LHCN-M2 (cell line): ENCODE data around the gene TTC4. TPM values are rescaled to one million over a fixed set of nuclear protein-coding genes. Genes with fewer than 3 reads are reported as not detected.

Experiments
- DNase-seq: peaks from one replicate; pipeline ENCODE4 v3.0.0-alpha.2; 2012; ENCODE audit warnings: low read depth
- total RNA-seq: library from RNA; depleted of rRNA; stranded (reverse); fragments of >200 nt; gene quantifications from 2 replicates; pipeline ENCODE4 v1.2.3, GENCODE V29; 2014; rRNA removed

TTC4 gene
- total RNA-seq, 1 experiment from 2014 or later: 32.2 TPM

DNA sequence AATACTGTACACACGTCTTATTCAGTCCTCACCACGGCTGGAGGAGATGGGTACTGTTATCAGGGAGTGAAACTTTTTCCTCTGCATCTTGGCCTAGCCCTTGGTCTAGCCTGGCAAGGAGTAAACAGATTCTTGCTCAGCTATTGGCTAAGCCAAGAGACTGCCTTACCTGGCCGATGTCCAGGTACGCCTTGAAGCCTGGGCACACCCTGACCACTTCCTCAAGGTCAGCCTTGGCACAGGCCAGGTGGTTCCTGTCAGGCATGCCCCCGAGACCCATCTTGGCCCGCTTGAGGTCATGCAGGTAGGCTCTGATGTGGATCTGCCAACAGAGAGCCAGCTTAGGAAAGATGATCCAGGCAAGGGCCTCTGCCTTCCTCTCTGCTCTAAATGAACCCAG, 66.5 kb downstream of the TTC4 start:
- DNase-seq: no peak

- DNase-seq: no peak
These were observed 66.9 kb downstream of the TTC4 start for GRCh38 chr1:54782588-54782987.

GRCh38 chr1:54784066-54784465, 68.4 kb downstream of the TTC4 start:
- no peak for DNase-seq

GRCh38 chr1:54786778-54787177, 71.1 kb downstream of the TTC4 start:
- DNase-seq: no peak

GRCh38 chr1:54787604-54788003, 71.9 kb downstream of the TTC4 start:
- no peak for DNase-seq

- no peak for DNase-seq
These were observed 72.8 kb downstream of the TTC4 start for GRCh38 chr1:54788459-54788858.

- DNase-seq: peak; percentile 28
These were observed 76.3 kb downstream of the TTC4 start for GRCh38 chr1:54791880-54792522.

Other genes starting within 250 kb of the TTC4 start
- 9.9 and 11.6 TPM in 2 replicates for gene ACOT11, start 167.6 kb upstream of the TTC4 start, total RNA-seq
- gene FAM151A, start 92.3 kb upstream of the TTC4 start, total RNA-seq: not detected in 2 replicates
- not detected in 2 replicates for gene MROH7, start 74.1 kb upstream of the TTC4 start, total RNA-seq
- 4.6 and 5.2 TPM in 2 replicates for gene PARS2, start 48.7 kb downstream of the TTC4 start, total RNA-seq
- gene TTC22, start 85.5 kb downstream of the TTC4 start, total RNA-seq: not detected in 2 replicates
- gene DHCR24, start 171.3 kb downstream of the TTC4 start, total RNA-seq: 45.1 and 54.8 TPM in 2 replicates